Putamen (tissue), 1 donor: ENCODE results near the gene PYGM.
"Not testable (repeated sequence)": the region's sequence is repeated elsewhere in the genome, so short reads cannot be mapped to it uniquely, and the experiment has no call there.

Source experiments
- DNase-seq: peaks from one replicate; pipeline ENCODE4 v3.0.0-alpha.2; 2016; ENCODE audit warnings: low spot score

The PYGM gene

DNA sequence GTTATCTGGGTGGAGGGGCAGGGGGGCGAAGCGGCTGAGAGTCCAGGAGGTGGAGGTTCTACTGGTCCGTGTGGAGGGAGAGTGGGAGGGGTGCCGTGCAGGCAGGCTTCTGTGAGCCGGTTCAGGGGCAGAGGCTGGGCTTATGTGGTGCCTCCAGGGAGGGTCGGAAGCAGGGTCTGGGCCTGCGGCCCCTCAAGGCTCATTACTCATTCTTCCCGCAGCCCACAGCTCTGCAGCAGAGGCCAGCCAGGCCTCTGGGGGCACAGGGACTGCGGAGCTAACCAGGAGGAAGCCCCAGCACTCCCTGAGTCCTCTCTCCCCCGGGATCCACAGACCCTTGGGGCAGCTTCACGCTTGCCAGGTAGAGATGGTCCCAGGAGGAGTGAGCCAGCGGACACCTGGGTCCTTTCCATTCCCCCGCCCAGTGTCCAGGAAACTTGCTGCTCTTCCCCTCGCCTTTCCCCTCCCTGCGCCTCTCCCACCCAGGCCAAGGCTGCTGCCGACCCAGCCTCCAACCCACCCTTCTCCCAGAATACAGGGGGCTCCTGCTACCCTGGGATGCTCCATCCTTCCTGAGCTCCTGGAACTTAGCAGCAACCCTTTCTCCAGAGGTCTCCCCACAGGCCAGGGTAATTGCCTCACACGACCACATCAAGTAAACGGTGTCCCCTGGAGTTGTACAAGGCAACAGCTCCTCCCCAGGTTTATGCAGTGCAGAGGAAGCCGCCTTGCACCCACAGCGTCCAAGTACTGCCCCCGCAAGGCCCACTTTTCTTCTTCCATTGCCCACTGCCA lies 43.1 kb downstream of the PYGM start:
- no peak for DNase-seq

GRCh38 chr11:64715756-64716472 lies 43.9 kb downstream of the PYGM start:
- no peak for DNase-seq

DNA sequence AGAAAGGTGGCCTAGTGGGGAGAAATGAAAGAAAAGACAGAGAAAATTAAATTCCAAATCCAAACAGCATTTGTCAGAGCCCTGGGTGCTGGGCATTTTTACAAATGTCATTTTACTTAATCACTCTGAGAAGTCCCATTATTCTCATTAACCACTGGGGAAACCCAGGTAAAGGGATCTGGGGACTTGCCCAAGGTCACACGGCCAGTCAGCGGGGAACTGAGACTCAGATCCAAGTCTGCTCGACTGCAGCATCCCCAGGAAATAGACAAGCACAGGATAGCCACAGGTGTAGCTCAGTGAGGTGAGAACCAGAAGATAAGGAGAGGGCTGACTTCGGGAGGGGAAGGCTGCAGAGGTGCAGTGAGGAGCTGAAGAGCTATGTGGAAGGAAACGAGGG lies 44.7 kb downstream of the PYGM start:
- DNase-seq: no peak

- peak; percentile 36 for DNase-seq
These were observed 45.1 kb downstream of the PYGM start for GRCh38 chr11:64714666-64715065.

GRCh38 chr11:64713781-64714363 lies 45.9 kb downstream of the PYGM start:
- no peak for DNase-seq

DNA sequence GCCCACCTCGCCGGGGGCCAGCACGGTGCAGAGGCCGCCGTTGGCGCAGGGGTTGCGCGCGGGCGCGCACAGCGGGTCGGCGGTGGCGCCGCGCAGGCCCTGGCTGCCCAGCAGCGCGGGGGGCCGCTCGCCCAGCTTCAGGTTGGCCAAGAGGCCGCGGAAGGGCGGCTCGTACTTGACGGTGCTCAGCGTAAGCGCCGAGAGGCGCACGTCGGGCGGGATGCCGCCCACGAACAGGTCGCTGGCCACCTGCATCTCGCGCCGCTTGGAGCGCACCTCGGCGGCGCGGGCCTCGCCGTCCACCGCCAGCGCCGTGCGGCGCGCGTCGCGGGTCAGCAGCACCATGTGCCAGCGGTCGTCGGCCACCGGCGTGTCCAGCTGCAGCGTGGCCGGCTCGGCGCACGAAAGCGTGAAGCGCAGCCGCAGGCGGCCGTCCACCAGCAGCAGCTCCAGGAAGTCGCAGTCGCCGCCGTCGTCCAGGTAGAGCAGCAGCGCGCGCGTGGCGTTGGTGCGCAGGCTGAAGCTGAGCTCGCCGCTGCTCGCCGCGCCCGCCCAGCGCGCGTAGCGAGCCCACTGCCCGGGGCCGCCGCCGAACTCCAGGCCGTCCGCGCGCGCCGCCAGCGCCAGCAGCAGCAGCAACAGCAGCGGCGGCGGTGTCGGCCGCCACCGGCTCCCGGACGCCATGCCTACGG lies 46.6 kb downstream of the PYGM start:
- DNase-seq: no peak

- DNase-seq: no peak
These were observed 47.3 kb downstream of the PYGM start for GRCh38 chr11:64712430-64713015.

DNA sequence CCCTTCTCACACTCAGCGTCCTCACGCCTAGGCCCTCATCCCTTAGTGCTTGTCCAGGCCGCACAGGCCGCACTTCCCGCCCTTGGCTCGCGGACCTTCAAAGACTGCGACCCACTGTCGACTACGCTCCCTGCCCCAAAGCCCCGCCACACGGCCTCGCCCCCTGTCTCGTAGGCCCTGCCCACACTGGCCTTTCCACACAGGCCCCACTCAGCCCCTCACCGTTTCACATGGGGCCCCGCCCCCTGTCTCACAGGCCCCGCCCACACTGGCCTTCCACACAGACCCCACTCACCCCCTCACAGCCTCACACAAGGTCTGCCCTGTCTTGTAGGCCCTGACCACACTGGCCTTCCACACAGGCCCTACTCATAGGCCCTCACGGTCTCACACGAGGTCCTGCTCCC lies 47.8 kb downstream of the PYGM start:
- no peak for DNase-seq

DNA sequence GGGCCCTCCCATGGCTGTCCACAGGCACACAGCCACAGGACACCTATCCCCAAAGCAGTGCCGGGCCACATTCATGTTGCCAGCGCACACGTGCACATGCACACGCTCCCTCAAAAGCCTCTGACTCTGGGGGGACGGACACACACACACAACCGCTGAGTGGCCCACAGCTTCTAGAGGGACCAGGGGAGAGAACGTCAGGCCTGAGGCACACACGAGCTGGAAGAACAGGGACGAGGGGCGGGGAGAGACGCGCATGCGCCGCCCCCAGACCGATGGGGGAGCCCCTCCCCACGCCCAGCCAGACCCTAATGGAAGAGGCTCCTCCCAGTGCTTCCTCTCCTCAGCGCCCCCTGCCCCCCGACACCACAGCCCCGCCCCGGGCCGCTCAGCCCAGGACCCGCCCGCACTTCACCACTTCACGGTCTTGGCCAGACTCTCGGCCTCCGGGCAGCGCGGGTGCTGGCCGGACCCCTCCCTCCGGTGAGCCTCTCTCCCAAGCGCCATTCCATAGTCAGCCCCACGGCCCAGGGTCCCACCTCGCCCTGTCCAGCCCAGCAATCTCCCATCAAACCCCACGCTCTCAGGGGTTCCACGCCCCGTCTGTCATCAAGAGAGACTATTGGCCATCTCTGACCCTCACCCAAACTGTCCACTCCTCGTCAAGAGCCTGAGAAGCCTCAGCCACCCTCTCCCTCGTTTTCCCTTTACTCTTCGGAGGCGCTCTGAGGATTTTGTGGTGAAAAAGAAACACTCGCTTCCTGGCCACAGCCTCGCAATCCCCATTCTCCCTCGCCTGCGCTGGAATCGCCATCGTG lies 48.4 kb downstream of the PYGM start:
- DNase-seq: no peak

- DNase-seq: no peak
These were observed 49.2 kb downstream of the PYGM start for GRCh38 chr11:64710418-64711137.

DNA sequence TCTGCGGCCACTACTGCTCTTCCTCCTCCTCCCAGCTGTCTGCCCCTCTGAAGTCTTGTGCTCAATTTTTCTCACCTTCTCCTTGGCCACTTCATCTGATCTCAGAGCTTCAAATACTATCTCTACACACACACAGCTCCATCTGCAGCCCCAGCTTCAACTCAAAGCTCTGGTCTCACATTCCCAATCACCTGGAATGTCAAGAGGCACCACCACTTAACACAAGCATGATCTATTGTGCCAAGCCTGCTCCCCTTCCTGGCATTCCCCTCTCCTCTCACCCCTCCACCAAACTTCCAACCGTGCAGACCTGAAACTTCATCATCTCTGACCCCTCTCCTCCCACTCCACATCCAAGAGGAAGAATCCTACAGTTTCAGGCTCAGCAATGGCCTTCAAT lies 54.3 kb downstream of the PYGM start:
- no peak for DNase-seq

- no peak for DNase-seq
These were observed 56.7 kb downstream of the PYGM start for GRCh38 chr11:64703048-64703447.

DNA sequence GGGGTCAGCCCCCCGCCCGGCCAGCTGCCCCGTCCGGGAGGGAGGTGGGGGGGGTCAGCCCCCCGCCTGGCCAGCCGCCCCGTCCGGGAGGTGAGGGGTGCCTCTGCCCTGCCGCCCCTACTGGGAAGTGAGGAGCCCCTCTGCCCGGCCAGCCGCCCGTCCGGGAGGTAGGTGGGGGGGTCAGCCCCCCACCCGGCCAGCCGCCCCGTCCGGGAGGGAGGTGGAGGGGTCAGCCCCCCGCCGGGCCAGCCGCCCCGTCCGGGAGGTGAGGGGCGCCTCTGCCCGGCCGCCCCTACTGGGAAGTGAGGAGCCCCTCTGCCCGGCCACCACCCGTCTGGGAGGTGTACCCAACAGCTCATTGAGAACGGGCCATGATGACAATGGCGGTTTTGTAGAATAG lies 57.8 kb downstream of the PYGM start:
- DNase-seq: not testable (repeated sequence)

DNA sequence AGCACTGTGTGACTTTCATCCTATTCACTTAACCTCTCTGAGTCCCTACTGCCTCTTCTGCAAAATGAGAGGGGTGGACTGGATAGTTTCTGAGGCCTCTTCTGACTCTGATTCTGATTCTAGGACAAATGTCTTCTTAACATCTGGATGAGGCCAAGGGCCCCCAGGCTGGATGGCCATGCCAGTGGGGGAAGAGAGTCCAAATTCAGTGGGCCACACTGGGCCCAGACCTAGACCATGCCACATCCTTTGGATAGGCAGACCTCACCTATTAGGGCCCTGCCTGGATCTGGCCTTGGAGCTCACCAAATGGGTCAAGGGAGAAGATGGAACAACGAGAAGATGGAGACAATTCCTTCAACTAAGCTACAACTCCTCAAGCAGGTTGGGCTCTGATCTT lies 61.3 kb downstream of the PYGM start:
- DNase-seq: no peak

GRCh38 chr11:64697663-64698375 lies 62.0 kb downstream of the PYGM start:
- DNase-seq: no peak
